Left forelimb (tissue), 1 donor: Measurements from ENCODE around the gene ME1.
"Not testable (repeated sequence)": the region's sequence is repeated elsewhere in the genome, so short reads cannot be mapped to it uniquely, and the experiment has no call there.

Experiments used
- DNase-seq: peaks from one replicate; pipeline ENCODE4 v3.0.0-alpha.2; 2018; ENCODE audit warnings: low spot score

The ME1 gene

DNA sequence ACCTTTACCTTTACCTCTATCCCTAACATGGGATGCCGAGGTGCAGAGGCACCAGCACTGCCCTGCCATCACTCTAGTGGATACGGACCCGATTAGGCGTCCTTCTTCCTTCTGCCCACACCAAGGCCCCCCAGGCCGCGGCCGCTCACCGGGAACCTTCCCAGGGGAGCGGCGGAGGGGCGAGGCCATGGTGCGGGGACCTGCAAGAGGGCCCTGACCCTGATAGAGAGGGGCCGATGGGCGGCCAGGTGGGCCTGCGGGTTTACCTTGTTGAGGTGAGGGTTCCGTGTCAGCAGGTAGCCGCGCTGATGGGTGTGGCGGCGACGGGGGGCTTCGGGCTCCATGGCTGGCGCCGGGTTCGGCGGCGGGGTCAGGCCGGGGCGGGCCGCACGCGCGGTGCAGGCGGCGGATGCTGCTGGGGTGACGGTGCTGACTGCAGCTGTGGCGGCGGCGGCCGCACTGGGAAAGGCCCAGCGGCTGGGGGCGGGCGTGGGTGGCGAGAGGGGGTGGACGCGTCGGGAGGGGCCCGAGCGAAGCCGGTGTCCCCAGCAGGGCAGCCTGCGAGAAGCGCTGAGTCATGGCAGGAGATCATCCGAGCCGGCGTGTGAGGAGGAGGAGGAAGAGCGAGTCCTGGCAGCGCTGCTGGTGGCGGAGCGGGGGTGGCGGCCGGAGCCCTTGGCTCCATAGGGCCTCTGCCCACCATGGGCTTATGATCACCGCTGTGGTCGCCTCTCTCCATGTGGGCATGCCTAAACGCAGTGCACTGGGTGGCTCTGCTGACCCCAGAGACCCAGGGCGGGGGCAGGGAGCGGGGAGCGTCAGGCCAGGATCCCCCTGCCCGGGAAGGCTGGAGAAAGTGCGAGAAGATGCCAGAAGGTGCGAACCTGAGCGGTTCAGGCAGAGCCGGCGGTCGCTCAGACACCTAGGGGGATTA lies at the start of gene ME1:
Gene ME1, minus strand, starts transcription at position 441 of the 934 bp plus-strand sequence. Its CDS starts 97 bp downstream, at position 344.
- peak; percentile 71 for DNase-seq

DNA sequence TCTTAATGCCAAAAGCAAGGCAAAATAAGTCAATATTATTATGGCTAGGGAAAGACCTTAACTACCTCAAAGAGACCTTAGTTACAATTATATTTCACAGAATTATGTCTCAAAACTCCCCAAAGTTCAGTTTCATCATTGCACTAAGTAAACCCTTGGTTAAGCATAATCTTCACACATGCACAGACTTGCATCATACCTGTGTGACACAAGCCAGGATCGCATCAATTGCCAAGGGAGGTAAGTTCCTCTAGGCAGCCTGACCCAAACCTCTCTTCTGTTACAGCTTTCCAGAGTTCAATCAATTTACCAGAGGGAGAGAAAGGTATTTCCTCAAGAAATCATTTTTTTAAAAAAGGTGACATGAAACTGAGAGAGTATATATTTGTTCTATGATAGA lies 49.6 kb upstream of the ME1 start:
- no peak for DNase-seq

DNA sequence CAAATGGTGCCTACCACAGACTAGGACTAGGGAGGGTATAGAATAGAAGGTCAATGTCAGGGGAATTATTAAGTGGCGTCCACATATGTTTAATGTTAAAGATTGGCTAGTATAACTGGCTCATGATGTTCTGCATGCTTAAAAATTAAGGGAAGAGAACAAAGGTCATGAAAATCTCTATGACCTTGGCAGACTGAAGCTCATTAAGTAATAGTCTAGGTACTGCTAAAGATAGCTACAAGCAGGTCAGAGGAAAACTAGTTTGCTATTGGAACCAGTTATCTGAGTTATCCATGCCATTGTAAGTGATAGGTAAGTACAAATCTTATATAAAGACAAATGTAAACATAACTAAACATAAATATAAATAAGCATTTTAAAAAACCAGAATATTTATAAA lies 48.5 kb upstream of the ME1 start:
- no peak for DNase-seq

DNA sequence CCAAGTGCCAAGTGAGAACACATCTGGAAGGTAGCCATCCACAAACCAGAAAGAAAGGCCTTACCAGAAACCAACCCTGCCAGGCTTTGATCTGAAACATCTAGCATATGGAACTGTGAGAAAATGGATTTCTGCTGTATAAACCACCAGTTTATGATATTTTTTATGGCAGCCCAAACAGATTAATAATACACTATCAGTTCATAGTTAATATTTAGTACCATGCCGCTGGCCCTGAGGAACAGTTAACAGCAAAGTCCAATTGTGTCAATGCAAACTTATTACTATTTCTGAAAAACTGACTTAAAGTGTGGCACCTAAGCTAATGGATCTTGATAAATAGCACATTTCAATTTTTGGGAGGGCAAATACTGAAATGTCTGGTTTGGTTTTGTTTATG lies 46.1 kb upstream of the ME1 start:
- DNase-seq: no peak

DNA sequence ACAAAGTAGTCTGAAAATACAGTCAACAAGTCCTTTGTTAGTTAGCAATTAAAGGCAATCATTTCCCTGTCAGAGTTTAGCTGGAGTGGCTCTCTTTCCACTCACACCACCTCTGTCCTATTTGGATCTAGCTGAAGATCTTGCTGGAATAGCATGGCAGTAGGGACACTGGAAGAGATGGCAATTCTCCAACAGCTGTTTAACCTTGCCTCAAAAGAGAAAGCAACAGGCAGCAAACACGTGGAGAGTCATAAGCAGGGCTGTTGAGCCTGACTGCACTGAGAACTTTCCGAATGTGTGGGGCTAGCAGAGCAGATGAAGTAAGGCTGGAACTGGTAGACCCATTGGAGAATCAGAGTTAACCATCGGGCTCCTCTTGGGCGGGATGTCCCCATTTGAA lies 43.5 kb upstream of the ME1 start:
- DNase-seq: no peak

DNA sequence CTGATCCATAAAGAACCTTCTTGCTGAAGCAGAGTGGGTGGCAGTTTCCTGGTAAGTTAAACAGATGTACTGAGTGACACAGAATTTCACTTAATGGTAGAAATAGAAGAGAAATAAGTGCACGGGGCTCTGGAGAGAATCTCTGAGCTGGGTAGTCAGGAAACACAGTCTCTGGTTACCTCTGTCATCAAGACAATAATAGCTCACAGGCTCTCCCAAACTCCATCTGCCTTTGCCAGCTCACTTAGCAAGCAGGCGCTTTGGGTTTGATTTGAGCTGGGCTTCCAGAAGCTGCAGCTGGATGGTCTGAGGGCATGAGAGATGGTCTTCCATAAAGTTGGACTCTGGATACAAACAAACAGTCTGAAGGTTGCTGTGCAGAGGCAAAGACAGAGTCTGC lies 41.9 kb upstream of the ME1 start:
- DNase-seq: no peak

DNA sequence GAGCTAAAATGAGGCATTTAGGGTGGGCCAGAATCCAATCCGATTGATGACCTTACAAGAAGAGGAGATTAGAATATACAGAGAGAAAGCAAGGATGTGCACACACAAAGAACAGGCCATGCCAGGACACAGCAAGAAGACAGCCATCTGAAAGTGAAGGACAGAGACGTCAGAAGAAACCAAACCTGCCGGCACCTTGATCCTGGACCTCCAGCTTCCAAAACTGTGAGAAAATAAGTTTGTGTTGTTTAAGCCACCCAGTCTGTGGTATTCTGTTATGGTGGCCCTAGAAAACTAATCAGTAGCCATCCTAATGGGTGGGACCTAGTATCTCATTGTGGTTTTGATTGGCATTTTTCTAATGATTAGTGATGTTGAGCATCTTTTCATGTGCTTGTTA lies 39.7 kb upstream of the ME1 start:
- no peak for DNase-seq

DNA sequence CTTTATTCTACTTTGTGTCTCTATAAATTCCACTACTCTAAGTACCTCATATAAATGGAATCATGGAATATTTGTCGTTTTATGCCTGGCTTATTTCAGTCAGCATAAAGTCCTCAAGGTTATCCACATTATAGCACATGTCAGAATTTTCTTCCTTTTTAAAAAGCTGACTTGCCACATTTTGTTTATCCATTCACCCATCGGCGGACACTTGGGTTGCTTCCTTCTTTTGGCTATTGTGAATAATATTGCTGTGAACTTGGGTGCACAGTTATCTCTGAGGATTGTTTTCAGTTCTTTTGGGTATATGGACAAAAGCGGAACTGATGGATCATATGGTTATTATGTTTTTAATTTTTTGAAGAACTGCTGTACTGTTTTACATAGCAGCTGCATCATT lies 39.1 kb upstream of the ME1 start:
- DNase-seq: no peak

DNA sequence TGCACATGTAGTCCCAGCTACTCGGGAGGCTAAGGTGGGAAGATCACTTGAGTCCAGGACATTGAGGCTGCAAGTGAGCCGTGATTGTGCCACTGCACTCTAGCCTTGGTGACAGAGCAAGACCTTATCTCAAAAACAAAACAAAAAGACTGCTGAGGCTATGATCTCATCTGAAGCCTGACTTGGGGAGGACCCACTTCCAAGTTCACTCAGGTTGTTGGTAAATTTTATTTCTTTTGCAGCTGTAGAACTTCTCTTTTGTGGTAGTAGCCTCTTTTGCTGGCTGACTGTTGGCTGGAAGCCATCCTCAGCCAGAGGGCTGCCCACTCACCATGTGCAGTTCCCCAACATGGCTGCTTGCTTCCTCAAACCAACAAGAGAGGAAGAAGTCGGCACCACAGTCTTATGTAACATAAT lies 36.8 kb upstream of the ME1 start:
- no peak for DNase-seq

DNA sequence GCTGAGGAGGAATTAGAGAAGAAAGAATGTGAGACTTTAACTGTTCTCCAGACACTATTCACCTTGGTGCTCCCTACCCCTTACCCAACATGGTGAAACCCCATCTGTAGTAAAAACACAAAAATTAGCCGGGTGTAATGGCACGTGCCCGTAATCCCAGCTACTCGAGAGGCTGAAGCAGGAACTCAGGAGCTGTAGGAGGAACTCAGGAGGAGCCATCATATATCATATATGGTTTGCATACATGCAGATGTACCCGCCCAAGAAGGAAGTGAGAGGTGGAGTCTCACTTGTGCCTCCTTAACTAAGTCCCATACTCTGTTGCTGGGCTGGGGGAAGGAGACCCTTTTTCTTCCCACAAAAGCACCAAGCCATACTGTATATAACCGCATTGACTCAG lies 35.5 kb upstream of the ME1 start:
- no peak for DNase-seq

DNA sequence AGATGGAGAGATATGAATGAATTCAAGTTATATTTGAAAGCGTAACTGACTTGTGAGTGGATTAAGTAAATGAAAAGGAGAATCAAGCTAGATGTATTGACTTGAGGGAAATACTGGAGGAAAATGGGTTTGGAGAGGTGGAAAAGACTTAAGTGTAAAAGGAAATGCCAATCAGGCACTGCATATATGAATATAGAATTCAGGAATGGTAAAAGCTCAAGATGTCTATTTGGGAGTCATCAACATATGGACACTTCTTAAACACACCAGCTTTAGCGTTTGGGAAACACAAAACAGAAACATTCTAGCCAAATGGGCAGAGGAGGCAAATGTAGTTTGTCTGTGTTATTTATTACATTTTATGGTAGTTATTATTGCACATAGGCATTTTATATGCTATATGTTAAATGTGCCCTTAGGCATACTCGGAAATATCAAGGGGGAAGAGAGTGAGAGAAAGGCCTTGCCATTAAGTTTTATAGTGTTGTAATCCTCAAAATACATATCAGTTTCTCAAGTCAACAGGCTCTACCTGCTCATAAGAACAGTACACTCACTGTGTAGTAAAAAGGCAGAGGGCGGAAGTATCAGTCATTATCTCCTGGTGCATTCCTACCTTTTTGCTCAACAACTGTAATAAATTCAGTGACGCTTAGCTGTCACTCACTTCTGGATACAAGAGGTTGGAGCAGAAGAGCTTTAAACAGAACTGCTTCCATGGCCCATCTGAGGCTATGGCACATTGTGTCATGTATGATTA lies 33.7 kb upstream of the ME1 start:
- DNase-seq: no peak

DNA sequence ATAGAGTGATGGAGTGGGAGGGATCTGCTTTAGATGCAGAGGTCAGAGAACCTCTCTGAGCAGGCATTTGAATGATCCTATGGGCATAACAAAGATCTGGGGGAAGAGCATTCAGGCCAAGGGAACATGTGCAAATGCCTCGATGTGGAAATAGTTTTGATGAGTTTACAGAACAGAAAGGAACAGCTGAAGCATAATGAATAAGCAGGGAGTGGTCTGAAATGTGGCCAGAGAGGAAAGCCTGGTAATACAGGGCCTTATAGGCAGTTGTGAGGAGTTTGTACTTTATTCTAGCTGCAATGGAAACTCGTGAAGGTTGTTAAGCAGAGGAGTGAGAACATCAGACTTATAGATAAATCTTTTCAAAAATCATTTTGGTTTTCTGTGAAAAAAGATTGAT lies 33.0 kb upstream of the ME1 start:
- no peak for DNase-seq

DNA sequence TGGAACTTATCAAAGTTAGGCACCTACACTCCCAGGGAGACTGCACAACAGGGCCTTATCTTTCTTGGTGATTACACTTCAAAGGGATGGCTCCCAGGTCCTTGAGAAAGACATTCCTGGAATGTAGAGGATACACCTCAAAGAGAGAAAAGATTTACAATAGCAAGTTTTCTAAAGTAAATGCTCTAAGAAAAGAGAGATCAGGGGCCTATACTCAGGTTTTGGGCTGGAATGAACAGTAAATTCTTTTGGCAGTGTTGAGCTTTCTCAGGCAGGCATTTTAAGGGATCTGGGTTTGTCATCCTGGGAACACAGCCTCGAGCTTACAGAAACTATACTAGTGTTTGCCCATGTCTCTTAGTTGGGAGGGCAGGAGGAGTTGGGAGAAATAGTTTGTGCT lies 31.7 kb upstream of the ME1 start:
- no peak for DNase-seq

DNA sequence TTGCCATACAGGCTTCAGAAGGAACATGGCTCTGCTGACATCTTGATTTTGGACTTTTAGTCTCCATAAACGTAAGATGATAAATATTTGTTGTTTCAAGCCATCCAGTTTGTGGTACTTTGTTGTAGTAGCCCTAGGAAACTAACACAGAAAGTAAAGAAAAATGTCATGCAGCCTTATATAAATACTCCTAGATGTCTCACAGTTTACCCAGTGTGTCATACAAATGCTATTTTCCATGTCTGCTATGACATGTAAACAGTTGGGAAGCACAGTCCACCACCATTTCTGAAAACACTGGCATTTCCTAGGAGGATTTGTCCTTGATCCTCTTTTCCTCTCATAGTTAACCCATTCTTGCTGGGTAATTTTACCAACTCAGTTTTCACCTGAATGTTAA lies 30.6 kb upstream of the ME1 start:
- no peak for DNase-seq

DNA sequence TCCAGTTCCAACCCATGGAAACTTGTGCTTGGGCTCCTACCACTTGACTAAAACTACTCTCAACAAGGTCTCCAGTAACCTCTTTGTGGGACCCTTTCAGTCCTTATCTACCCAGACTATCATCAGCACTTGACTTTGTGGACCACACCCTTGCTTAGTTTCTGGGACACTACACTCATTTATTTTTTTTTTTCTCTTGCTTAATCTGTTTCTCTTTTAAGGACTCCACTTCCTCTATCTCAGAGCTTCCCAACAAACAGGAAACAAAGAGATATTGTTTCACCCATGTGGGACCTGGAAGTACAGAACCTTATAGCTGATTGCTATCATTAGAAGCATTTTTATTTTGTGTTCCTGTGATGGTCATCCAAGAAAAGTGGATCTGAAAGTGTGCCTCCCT lies 28.8 kb upstream of the ME1 start:
- DNase-seq: no peak

DNA sequence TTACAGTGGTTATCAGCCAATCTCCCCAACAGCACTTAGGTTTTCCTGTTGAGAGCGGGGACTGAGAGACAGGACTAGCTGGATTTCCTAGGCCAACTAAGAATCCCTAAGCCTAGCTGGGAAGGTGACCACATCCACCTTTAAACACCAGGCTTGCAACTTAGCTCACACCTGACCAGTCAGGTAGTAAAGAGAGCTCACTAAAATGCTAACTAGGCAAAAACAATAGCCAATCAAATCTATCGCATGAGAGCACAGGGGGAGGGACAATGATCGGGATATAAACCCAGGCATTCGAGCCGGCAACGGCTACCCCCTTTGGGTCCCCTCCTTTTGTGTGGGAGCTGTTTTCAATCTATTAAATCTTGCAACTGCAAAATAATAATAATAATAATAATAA lies 19.2 kb upstream of the ME1 start:
- DNase-seq: not testable (repeated sequence)

DNA sequence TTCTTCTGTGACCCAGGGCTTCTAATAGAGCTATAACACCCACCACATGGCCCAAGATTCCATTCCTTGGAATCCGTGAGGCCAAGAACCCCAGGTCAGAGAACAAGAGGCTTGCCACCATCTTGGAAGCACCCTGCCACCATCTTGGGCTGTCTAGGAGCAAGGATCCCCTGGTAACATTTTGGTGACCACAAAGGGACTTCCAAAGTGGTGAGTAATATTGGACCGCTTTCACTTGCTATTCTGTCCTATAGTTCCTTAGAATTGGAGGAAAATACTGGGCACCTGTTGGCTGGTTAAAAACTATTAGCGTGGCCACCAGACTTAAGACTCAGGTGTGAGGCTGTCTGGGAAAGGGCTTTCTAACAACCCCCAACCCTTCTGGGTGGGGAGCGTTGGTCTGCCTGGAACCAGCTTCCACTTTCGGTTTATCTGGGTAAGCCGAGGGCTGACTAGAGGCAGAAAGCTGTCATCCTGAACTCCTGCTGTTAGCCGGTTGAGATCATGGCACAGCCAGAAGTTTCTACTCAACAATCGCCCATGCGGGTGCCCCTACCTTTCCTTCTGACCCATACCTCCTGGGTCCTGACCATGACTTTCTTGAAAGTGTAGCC lies 13.3 kb upstream of the ME1 start:
- not testable (repeated sequence) for DNase-seq

DNA sequence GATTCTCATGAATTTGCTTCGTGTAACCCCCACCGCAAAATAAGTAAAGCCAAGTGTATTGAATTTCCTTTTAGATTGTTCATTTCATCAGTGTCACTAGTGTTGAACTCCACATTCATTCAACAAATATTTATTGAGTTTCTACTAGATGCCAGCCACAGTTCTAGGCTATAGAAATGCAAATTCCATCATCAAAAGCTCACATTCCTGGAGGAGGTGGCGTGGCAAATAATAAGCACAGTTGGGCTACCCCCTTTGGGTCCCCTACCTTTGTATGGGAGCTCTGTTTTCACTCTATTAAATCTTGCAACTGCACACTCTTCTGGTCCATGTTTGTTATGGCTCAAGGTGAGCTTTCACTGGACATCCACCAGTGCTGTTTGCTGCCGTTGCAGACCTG lies 12.7 kb upstream of the ME1 start:
- DNase-seq: no peak

DNA sequence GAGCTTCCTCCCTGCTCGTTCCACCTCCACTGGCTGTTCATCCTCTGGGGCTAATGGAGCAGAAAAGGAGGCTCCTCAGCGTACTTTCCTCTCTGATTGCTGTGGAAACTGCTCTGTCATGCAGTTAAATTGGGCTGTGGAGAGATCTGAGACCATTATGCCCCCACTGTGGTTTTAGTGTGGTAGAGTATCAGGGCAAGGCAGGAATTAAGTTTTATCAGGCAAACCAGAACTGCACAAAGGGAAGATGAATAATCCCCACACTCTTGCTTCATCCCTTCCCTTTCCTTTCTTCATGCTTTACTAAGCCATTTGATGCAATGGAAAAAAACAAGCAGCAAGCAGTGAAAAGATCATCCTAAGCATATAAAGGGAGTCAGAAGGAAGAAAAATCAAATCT lies 11.9 kb upstream of the ME1 start:
- DNase-seq: no peak

DNA sequence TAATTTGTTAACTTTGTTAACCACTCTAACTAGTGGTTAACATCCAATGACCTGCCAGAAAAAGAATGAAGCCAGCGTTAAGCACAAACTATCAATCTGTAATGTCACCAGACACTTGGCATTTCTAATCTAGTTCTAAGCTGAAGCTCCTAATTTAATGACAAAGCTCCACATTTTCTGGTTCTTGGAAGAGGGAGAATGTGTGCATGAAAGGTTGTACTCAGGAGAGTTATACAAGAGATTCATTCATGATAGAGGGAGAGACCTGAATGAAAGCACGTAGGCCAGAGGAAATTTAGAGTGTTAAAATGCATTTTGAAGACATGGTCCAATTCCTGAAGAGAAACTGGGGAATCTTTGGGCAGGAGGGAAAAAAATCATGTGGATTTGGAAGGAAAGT lies 8.3 kb upstream of the ME1 start:
- DNase-seq: no peak

DNA sequence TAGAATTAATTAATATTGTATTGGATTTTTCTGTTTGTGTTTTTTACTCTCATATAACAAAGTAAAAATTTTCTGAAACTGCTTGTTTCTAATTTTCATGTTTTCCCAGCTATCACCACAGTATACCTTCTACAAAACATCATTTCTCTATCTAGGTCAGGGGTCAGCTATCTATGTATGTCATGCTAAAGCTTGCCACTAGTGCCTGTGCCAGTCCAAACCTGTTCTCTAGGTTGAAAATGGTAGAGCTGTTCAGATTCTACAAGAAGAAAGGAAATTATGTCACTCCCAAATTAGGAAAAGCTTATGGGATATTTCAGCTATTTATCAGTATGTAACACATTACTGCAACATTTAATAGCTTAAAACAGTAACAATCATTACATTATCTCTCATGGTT lies 5.8 kb upstream of the ME1 start:
- DNase-seq: no peak

DNA sequence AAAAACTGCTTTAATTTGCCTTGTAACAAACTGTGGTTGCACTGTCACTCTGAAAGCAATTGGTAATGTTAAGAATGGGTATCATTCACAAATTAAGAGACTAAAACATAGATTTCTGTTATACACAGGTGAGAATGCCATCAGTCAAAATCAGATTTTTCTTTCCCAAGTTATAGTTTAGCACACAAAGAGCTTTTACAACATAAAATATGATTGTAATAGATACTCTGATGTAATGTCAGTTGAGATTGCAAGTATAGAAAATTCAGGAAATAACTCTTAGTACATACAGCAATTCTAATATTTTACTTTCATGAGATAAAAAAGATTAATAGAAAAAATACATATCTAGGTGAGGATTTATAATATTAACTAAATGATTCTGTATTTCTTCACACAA lies 2.3 kb upstream of the ME1 start:
- no peak for DNase-seq

DNA sequence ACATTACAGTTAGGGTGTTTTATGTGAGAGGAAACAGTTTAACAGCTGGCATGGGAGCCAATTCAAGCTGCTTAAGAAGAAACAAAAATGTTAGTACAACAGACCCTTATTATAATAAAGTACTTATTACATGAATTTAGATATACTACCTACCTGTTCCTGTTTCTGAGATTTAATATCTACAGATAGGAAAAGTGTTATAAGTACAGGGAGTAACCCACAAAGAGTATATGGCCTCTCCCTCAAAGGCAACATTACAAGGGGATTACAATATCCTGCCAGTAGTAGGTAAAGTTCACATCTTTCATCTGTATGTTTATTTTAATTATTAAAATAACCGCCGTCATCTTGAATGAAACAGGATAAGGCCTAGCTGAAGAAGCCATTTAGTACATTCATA lies 1.8 kb upstream of the ME1 start:
- no peak for DNase-seq
